ENCODE measurements around the gene CPSF7. TPM values are rescaled to one million over a fixed set of nuclear protein-coding genes. Genes with fewer than 3 reads are reported as not detected.

Gene CPSF7
- total and polyA plus RNA-seq, 2 donors (not counting 1 experiment from before 2014, with no cell fraction given) = 74.7 to 167 TPM

DNA sequence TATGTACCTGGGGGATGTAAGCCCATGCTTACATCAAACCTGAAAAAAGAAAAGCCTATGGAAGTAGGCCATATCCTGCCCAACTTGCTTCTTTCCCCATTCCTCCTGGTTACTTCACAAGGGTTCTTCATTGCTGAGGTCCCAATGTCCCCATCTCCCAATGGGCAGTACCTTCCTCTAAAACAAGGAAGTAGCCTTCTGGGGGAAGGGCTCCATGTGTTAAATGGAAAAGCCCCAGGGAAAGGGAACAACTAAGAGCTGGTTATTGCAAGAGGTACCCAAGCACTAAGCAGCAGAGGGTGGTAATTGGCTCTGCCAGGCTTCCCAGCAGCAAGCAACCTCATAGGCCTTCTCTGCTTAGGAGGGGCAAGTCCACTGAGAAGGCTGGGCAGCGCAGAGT is 26.1 kb downstream of the CPSF7 start:
- DNase-seq (no peak), ATAC-seq (ENCODE audit: low read depth) (no peak)
- no peak overlapping the region for H2AFZ ChIP-seq (ENCODE audit: insufficient read depth, low read depth, low read length, poor library complexity, severe bottlenecking)
- 100% methylated on average over 1 of the region's 1 CpG for WGBS (ENCODE audit: insufficient coverage)
- Mint-ChIP-seq H3K27me3 (no peaks in the 10 kb centered on the region), H3K9me3 (ENCODE audit: insufficient read depth) (no peaks in the 10 kb centered on the region), H3K4me3 (no peak overlapping the region), H3K4me1 (no peaks in the 10 kb centered on the region), H3K27ac (no peak overlapping the region)
- H3K4me3 ChIP-seq (ENCODE audit: control extremely low read depth in 1 of 5, extremely low read depth in 1 of 5, insufficient read depth in 1 of 5, low read depth in 2 of 5, low read length in 4 of 5) = no peak overlapping the region
- H3K9me3 ChIP-seq (ENCODE audit: control extremely low read depth in 1 of 3, control insufficient read depth in 2 of 3, insufficient read depth in 1 of 3, low read length in 2 of 3) = no peaks in the 10 kb centered on the region
- intact Hi-C loops (cut with micrococcal nuclease) = no loop called here
- no peak overlapping the region for H3K4me2 ChIP-seq (replicated peaks; ENCODE audit: low read depth, low read length, poor library complexity, severe bottlenecking)
- TF ChIP-seq EZH2 (IDR thresholded peaks at IDR 0.05; ENCODE audit: borderline replicate concordance, insufficient read depth, low read depth, low read length, poor library complexity, severe bottlenecking) = no peak
- TF ChIP-seq CTCF (IDR thresholded peaks at IDR 0.05) = no peak
- H3K27me3 ChIP-seq (replicated peaks in 1 of 4; ENCODE audit: control extremely low read depth in 1 of 4, control insufficient read depth in 3 of 4, insufficient read depth in 4 of 4, low read length in 3 of 4) = no peaks in the 10 kb centered on the region
- H4K20me1 ChIP-seq (ENCODE audit: control insufficient read depth, insufficient read depth, low read length, poor library complexity, severe bottlenecking) = peaks cover 8% of the 10 kb centered on the region
- H3K36me3 ChIP-seq (replicated peaks in 1 of 2; ENCODE audit: control extremely low read depth in 1 of 2, control insufficient read depth in 1 of 2, extremely low read depth in 1 of 2, insufficient read depth in 2 of 2, low read length in 1 of 2) = peaks cover 4 to 67% of the 10 kb centered on the region in 2 experiments
- ChIA-PET CTCF (no interaction called here), POLR2A (interaction anchor here (0.5 kb wide), 1 partner anchor 99 kb away, joined by 3 read pairs; no protein-coding TSS in a partner anchor)
- no peaks in the 10 kb centered on the region for H3K4me1 ChIP-seq (ENCODE audit: control insufficient read depth in 2 of 2, insufficient read depth in 2 of 2, low read length in 2 of 2)
- no peak overlapping the region for H3K9ac ChIP-seq (ENCODE audit: low read length)
- H3K79me2 ChIP-seq (ENCODE audit: control insufficient read depth, insufficient read depth, low read length) = no peaks in the 10 kb centered on the region
- no peak overlapping the region for H3K27ac ChIP-seq (ENCODE audit: low read length in 2 of 2)

GRCh38 chr11:61401573-61401972 is 28.2 kb downstream of the CPSF7 start:
- Histone ChIP-seq H3K4me1 (ENCODE audit: control insufficient read depth in 2 of 2, insufficient read depth in 2 of 2, low read length in 2 of 2) (no peaks in the 10 kb centered on the region), H3K4me3 (ENCODE audit: control extremely low read depth in 1 of 5, extremely low read depth in 1 of 5, insufficient read depth in 1 of 5, low read depth in 2 of 5, low read length in 4 of 5) (no peak overlapping the region), H3K9me3 (ENCODE audit: control extremely low read depth in 1 of 3, control insufficient read depth in 2 of 3, insufficient read depth in 1 of 3, low read length in 2 of 3) (no peaks in the 10 kb centered on the region), H3K36me3 (replicated peaks in 1 of 2; ENCODE audit: control extremely low read depth in 1 of 2, control insufficient read depth in 1 of 2, extremely low read depth in 1 of 2, insufficient read depth in 2 of 2, low read length in 1 of 2) (peaks cover 7 to 63% of the 10 kb centered on the region in 2 experiments), H3K79me2 (ENCODE audit: control insufficient read depth, insufficient read depth, low read length) (no peaks in the 10 kb centered on the region), H3K27ac (ENCODE audit: low read length in 2 of 2) (peak overlapping the region in 1 of 2 donors; percentile 30), H4K20me1 (ENCODE audit: control insufficient read depth, insufficient read depth, low read length, poor library complexity, severe bottlenecking) (no peaks in the 10 kb centered on the region), H3K4me2 (replicated peaks; ENCODE audit: low read depth, low read length, poor library complexity, severe bottlenecking) (no peak overlapping the region), H3K9ac (ENCODE audit: low read length) (no peak overlapping the region), H3K27me3 (replicated peaks in 1 of 4; ENCODE audit: control extremely low read depth in 1 of 4, control insufficient read depth in 3 of 4, insufficient read depth in 4 of 4, low read length in 3 of 4) (no peaks in the 10 kb centered on the region), H2AFZ (ENCODE audit: insufficient read depth, low read depth, low read length, poor library complexity, severe bottlenecking) (no peak overlapping the region)
- TF ChIP-seq CTCF (IDR thresholded peaks at IDR 0.05) = no peak
- TF ChIP-seq EZH2 (IDR thresholded peaks at IDR 0.05; ENCODE audit: borderline replicate concordance, insufficient read depth, low read depth, low read length, poor library complexity, severe bottlenecking) = no peak
- 100% methylated on average over 1 of the region's 2 CpGs for WGBS (ENCODE audit: insufficient coverage)
- no peak overlapping the region for H3K27ac Mint-ChIP-seq
- H3K4me3 Mint-ChIP-seq = no peak overlapping the region
- no peak for ATAC-seq (ENCODE audit: low read depth)
- CTCF ChIA-PET = interaction anchor here (0.9 to 2.4 kb wide), 6 partner anchors 8 to 147 kb away, joined by 3 to 17 read pairs (median 6); no protein-coding TSS in a partner anchor
- DNase-seq = no peak
- no peaks in the 10 kb centered on the region for H3K4me1 Mint-ChIP-seq
- POLR2A ChIA-PET = interaction anchor here (1.2 kb wide), 1 partner anchor 12 kb away, joined by 3 read pairs; no protein-coding TSS in a partner anchor
- no peaks in the 10 kb centered on the region for H3K27me3 Mint-ChIP-seq
- intact Hi-C loops (cut with micrococcal nuclease) = no loop called here
- H3K9me3 Mint-ChIP-seq (ENCODE audit: insufficient read depth) = no peaks in the 10 kb centered on the region
